Immature natural killer cell (primary cell): ENCODE measurements around the gene CD2AP. TPM values are rescaled to one million over a fixed set of nuclear protein-coding genes. Genes with fewer than 3 reads are reported as not detected.

Source experiments
- polyA plus RNA-seq, 3 donors: library from polyadenylated mRNA; unstranded; fragments of 300-500 nt; fragmentation: Illumina TruSeq; gene quantifications; one replicate each; pipeline ENCODE4 v1.2.3, GENCODE V29; 2021

Gene CD2AP
- polyA plus RNA-seq, 3 donors from 2014 or later: 2.4 to 10.7 (median 5.9) TPM

Other genes starting within 250 kb of the CD2AP start
- 1 to 10 TPM in 1 of 3 donors, under 1 TPM in 2; 0.08 to 1.0 (median 0.38) TPM for gene TNFRSF21, start 167.9 kb upstream of the CD2AP start, polyA plus RNA-seq
- gene ADGRF4, start 220.8 kb downstream of the CD2AP start, polyA plus RNA-seq: not detected